Endodermal cell (in vitro differentiated cells): ENCODE data around the gene FNDC8. TPM values are rescaled to one million over a fixed set of nuclear protein-coding genes. Genes with fewer than 3 reads are reported as not detected.

Experiments used
- DNase-seq: peaks from one replicate; pipeline ENCODE4 v3.0.0-alpha.2; 2017
- H3K27ac ChIP-seq: 2 replicates; pipeline ENCODE4 v1.5.1; 2013; ENCODE audit warnings: mild to moderate bottlenecking, low read depth, low read length, moderate library complexity
- H3K27me3 ChIP-seq: 2 replicates; pipeline ENCODE4 v1.6.1; 2013; ENCODE audit warnings: mild to moderate bottlenecking, low read length, moderate library complexity; ENCODE audit not compliant: insufficient read depth, control insufficient read depth, poor library complexity, severe bottlenecking
- H3K36me3 ChIP-seq: 2 replicates; pipeline ENCODE4 v1.7.0; 2013; ENCODE audit warnings: mild to moderate bottlenecking, low read length, moderate library complexity; ENCODE audit not compliant: control insufficient read depth, insufficient read depth
- H3K4me1 ChIP-seq: one replicate; pipeline ENCODE4 v1.7.0; 2013; ENCODE audit warnings: low read length; ENCODE audit not compliant: control insufficient read depth, insufficient read depth
- H3K4me3 ChIP-seq: 2 replicates; pipeline ENCODE4 v1.5.1; 2013; ENCODE audit warnings: mild to moderate bottlenecking, low read length, moderate library complexity
- H3K9ac ChIP-seq: 2 replicates; pipeline ENCODE4 v1.6.1; 2013; ENCODE audit warnings: mild to moderate bottlenecking, low read length, moderate library complexity; ENCODE audit not compliant: poor library complexity, severe bottlenecking; ENCODE audit errors: extremely low read depth
- H3K9me3 ChIP-seq: 2 replicates; pipeline ENCODE4 v1.6.1; 2013; ENCODE audit warnings: mild to moderate bottlenecking, low read length, moderate library complexity; ENCODE audit not compliant: control insufficient read depth
- H3K27ac Mint-ChIP-seq: 2 replicates; pipeline ENCODE4 v1.8.0; 2020; ENCODE audit warnings: mixed read lengths
- H3K27me3 Mint-ChIP-seq: 2 replicates; pipeline ENCODE4 v1.8.0; 2021; ENCODE audit warnings: mild to moderate bottlenecking, mixed read lengths; ENCODE audit not compliant: insufficient read depth
- H3K36me3 Mint-ChIP-seq: 2 replicates; pipeline ENCODE4 v1.8.0; 2020; ENCODE audit warnings: low read depth, mixed read lengths
- H3K4me1 Mint-ChIP-seq: 2 replicates; pipeline ENCODE4 v1.8.0; 2020; ENCODE audit warnings: mixed read lengths
- H3K4me3 Mint-ChIP-seq: 2 replicates; pipeline ENCODE4 v1.8.0; 2020; ENCODE audit warnings: mild to moderate bottlenecking, moderate library complexity, mixed read lengths
- H3K9me3 Mint-ChIP-seq: 2 replicates; pipeline ENCODE4 v1.8.0; 2020; ENCODE audit warnings: mild to moderate bottlenecking, mixed read lengths
- WGBS, 2 experiments: methylation state at CpG; one replicate each; pipeline versions ENCODE4 v1.1.5 to v1.1.7; 2013; ENCODE audit warnings: missing lambda C conversion rate in 2 of 2, mixed read lengths in 1 of 2; ENCODE audit not compliant: insufficient coverage in 1 of 2, insufficient read length in 1 of 2; 5-methylcytosine and 5-hydroxymethylcytosine counted together
- total RNA-seq, 2 donors: library from RNA; stranded (reverse); fragmentation: NEBNext Ultra II Directional in 1 of 2; extraction: Animal tissue kit (Norgen Biotek cat#: 25700) in 1 of 2; gene quantifications; 2 replicates in 1 of 2; 3 replicates in 1 of 2; pipeline ENCODE4 v1.2.1, GENCODE V29; 2021
- TF ChIP-seq, protein P1 (sequence below): fragments of 200-600 bp; sonication (generic); conservative IDR thresholded peaks from 2 replicates; pipeline ENCODE4 v1.5.0; 2021; ENCODE audit warnings: antibody characterized with exemption, mild to moderate bottlenecking

Gene FNDC8
- total RNA-seq, 2 donors from 2014 or later, result not detected

DNA sequence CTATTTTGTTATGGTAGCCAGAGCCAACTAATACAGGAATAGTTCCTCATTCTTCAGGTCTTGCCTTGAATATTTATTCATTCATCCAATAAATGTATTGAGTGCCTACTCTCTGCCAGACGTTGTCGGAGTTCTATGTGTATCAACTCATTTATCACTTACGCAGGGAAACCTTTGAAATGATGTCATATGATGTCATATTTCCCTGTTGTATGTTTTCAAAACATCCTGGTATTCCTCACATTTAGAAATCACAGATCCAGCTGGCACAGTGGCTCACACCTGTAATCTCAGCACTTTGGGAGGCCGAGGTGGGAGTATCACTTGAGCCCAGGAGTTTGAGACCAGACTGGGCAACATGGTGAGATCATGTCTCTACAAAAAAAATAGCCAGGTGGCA is 23.4 kb downstream of the FNDC8 start:
- Histone ChIP-seq H3K4me1 (no peaks in the 10 kb centered on the region), H3K27ac (no peak overlapping the region), H3K36me3 (no peaks in the 10 kb centered on the region), H3K9ac (no peak overlapping the region), H3K4me3 (no peak overlapping the region), H3K9me3 (no peaks in the 10 kb centered on the region), H3K27me3 (no peaks in the 10 kb centered on the region)
- Mint-ChIP-seq H3K9me3 (no peaks in the 10 kb centered on the region), H3K27ac (no peak overlapping the region), H3K4me3 (no peak overlapping the region), H3K27me3 (no peaks in the 10 kb centered on the region), H3K4me1 (no peaks in the 10 kb centered on the region), H3K36me3 (no peaks in the 10 kb centered on the region)
- TF ChIP-seq, protein P1, sequence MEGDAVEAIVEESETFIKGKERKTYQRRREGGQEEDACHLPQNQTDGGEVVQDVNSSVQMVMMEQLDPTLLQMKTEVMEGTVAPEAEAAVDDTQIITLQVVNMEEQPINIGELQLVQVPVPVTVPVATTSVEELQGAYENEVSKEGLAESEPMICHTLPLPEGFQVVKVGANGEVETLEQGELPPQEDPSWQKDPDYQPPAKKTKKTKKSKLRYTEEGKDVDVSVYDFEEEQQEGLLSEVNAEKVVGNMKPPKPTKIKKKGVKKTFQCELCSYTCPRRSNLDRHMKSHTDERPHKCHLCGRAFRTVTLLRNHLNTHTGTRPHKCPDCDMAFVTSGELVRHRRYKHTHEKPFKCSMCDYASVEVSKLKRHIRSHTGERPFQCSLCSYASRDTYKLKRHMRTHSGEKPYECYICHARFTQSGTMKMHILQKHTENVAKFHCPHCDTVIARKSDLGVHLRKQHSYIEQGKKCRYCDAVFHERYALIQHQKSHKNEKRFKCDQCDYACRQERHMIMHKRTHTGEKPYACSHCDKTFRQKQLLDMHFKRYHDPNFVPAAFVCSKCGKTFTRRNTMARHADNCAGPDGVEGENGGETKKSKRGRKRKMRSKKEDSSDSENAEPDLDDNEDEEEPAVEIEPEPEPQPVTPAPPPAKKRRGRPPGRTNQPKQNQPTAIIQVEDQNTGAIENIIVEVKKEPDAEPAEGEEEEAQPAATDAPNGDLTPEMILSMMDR, result no peak
- no peak for DNase-seq
- 97% methylated on average over 4 of the region's 4 CpGs; no CpG with 5 or more reads in 1 of the 2 experiments for WGBS, 2 experiments

DNA sequence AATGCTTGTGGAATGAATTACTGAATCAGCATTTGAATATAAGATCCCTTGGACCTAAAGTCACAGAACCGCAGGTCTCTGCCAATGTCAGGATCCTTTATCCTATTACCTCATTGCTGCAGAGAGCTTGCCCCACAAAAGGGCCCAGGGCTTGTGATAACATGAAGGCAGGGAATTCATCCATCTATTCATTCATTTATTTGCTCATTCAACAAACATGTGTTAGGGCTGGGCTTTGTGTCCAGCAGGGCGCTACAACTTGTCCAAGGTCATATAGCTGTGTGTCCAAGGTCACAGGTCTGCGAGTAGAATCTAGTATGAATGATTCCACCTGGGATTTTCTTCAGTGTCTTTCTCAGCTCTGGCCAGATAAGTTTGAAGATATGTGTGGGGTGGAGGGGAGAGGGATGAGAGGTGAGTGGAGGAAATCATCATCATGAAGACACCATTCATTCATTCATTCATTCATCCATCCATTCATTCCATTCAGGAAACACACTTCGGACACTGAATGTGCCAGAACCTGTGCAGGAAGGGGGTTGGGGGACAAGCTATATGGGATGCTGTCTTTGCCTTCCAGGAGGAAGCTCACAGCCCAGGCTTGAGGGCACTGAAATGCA is 24.9 kb downstream of the FNDC8 start:
- no peak overlapping the region for H3K4me3 ChIP-seq
- Mint-ChIP-seq H3K4me3 (no peak overlapping the region), H3K9me3 (no peaks in the 10 kb centered on the region), H3K4me1 (no peaks in the 10 kb centered on the region), H3K27ac (no peak overlapping the region), H3K27me3 (no peaks in the 10 kb centered on the region), H3K36me3 (no peaks in the 10 kb centered on the region)
- no peak overlapping the region for H3K9ac ChIP-seq
- H3K27ac ChIP-seq, result no peak overlapping the region
- DNase-seq, result no peak
- H3K9me3 ChIP-seq, result no peaks in the 10 kb centered on the region
- TF ChIP-seq, protein P1, result no peak
- no peaks in the 10 kb centered on the region for H3K4me1 ChIP-seq
- H3K27me3 ChIP-seq, result no peaks in the 10 kb centered on the region
- 76 to 93% methylated on average over 2 to 4 of the region's 4 CpGs for WGBS, 2 experiments
- no peaks in the 10 kb centered on the region for H3K36me3 ChIP-seq

DNA sequence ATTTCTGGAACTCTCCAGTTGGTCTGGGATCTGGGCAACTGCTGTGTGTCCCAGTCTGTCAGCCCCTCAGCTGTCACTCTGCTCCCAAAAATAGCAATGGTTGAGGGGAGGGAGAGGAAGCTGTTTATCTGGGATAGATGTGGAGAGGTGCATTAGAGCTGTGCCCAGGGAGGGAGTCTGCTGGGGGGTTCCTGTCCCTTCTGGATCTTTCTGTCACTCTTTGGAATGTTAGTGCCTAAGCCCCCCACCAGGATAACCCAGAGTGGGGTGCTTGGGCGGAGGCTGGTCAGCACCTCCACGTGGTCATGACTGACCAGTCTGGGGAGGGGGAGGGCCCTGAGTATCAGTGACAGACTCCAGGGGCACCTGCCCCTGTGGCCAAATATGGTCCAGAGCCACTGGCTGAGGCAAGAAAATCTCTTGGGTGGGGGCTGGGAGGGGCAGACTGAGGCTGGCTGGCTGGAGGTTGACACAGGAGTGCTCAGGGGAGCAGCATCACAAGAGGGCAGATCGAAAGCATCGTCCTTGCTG is 26.0 kb downstream of the FNDC8 start, which contains the start of gene UNC45B:
TSS of gene UNC45B (plus strand) at position 443 of the 531 bp plus-strand sequence. CDS start 447 bp downstream, outside the sequence.
- no peaks in the 10 kb centered on the region for H3K4me1 ChIP-seq
- Mint-ChIP-seq H3K4me1 (no peaks in the 10 kb centered on the region), H3K36me3 (no peaks in the 10 kb centered on the region), H3K27ac (no peak within 1 kb of the TSS), H3K4me3 (no peak within 1 kb of the TSS), H3K9me3 (no peaks in the 10 kb centered on the region), H3K27me3 (no peaks in the 10 kb centered on the region)
- 75 to 90% methylated on average over 4 of the region's 4 CpGs for WGBS, 2 experiments
- no peaks in the 10 kb centered on the region for H3K27me3 ChIP-seq
- DNase-seq, result no peak
- TF ChIP-seq, protein P1, result no peak
- no peak within 1 kb of the TSS for H3K27ac ChIP-seq
- no peak within 1 kb of the TSS for H3K4me3 ChIP-seq
- no peak within 1 kb of the TSS for H3K9ac ChIP-seq
- no peaks in the 10 kb centered on the region for H3K9me3 ChIP-seq
- no peaks in the 10 kb centered on the region for H3K36me3 ChIP-seq
